Measurements from ENCODE around the gene TTC34. TPM values are rescaled to one million over a fixed set of nuclear protein-coding genes. Genes with fewer than 3 reads are reported as not detected.

Gene TTC34
- polyA plus RNA-seq, 10 donors: 0.09 to 0.58 (median 0.19) TPM

DNA sequence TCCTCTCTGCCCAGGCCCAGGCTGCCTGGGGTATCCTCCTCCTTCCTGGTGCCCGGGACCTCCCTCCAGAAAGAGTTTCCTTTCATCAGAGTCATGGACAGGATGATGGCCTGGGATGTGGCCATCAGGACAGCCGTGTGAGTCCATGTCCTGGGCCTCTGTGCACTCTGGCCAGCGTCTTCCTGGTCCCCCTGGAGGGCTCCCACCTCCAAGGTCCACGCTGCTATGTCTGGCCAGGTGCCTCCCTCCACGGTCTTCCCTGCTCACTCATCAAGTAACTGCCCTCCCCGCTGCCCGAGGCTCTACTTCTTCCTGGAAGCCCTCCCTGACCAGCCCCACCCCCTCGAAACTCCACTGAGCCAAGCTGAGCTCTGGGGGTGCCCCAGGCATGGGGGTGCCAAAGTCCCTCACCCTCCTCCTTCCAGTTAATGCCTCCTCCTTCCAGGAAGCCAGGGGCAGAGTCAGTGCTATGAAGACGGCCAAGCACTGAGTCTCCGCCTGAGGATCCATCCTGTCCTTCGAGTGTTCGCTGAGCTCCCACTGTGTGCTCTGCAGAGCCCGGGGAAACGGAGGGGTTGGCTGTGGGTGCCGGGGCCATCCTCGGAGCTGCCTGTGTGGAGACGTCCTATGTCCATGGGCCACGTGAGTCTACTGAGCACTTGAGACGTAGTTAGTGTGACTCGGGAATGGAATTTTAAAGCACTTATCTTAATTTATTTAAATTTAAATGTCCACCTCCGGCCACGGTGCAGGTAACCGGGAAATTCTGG lies 28.5 kb upstream of the TTC34 start:
- no peak for DNase-seq

DNA sequence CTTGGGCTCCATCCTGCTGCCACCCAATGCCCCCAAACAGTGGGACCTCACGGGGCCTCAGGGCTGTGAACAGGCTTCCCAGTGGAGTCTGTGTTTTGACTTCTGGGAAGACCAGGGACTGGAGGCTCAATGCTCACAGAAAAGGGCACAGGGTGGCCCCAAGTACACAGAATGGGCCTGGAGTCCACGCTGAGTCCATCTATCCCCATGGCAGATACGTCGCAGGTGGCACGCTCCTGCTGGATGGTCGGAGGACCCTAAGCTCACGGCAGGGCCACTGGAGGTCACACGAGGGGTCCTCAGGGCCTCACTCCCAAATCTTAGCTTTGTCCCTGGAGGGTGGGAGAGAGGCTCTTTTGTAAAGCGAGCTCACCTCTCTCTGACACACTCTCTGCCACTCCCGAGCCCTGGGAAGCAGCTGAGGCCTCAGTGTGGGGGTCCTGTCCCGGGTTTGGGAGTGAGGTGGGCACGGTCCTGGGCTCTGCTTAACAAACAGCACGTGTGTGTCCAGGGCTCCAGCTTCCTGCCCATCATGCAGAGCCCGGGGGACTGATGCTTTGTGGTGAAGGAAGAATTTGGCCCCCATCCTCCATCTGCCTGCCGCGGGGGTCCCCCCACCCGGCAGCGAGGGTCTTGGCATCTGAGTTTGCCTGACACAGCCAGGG lies 27.2 kb upstream of the TTC34 start:
- no peak for DNase-seq

DNA sequence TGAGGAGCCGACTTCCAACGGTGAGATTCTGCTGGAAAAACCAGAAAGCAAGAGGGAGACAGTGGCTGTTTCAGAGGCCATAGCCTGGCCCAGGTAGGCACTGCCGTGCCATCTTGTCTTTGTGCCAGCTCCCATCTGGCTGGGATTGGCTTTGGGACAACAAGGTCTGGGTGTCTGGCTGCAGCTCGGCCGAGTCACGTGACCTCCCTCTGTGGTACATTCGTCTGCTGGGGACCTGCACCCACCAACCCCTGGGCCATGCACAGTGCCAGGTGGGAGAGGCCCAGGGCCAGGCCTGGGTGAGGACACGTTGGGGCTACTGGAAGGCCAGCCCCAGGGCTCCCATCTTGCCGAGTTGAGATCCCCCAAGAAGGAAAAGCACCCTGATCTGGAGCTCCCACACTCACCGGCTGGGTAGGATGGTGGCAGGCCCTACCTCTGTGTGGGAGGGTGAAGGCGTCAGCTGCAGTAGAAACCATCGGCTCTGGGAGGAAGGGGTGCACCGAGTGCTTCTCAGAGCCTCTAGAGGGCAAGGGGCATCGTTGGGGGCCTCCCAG lies 25.3 kb upstream of the TTC34 start:
- DNase-seq: no peak

DNA sequence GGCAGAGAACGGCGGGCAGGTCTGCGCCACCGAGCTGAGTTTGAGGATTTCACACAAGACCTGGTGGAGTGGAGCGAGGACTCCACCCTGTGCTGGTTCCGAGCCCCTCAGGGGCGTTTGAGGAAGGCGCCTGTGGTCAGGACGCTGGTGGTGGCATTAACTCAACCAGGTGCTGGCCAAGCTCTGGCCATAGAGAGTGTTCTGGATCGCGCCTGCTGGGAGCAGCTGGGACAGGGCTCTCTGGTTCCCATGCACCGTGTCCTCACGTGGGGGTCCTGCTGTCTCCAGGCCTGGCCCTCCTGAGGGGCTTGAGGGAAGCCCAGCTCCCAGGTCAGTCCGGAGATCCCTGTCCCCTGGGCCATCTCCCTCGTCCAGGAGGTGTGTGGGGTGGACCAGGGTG lies 24.8 kb upstream of the TTC34 start:
- DNase-seq: no peak

DNA sequence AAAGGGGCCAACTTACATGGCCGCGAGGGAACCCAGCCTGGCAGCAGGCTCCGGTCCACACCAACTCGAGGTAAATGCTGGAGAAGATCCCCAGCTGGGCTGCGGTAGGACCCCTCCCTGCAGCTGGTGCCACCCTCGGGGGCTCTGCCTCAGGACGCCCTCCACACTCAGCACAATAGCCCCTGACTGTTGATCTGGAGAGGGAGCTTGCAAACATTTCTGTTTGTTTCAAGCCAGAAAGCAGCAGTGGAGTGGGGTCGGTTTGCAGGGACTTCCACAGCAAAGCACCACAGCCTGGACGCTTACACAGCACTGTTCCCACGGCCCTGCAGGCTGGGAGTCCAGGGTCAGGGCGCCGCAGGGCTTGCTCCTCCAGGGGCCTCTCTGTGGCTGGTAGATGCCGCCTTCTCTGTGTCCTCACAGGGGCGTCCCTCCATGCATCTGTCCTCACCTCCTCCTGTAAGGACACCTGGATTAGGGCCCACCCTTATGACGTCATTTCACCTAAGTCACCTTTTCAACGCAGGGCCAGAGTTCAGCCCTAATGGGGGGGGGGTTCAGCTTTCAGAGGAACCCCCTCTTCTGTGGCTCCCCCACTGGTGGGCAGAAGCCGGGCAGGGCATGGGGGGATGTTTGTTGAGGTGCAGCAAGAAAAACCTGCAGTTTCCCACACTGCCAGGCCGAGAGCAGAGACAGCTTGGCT lies 24.1 kb upstream of the TTC34 start:
- DNase-seq: no peak

DNA sequence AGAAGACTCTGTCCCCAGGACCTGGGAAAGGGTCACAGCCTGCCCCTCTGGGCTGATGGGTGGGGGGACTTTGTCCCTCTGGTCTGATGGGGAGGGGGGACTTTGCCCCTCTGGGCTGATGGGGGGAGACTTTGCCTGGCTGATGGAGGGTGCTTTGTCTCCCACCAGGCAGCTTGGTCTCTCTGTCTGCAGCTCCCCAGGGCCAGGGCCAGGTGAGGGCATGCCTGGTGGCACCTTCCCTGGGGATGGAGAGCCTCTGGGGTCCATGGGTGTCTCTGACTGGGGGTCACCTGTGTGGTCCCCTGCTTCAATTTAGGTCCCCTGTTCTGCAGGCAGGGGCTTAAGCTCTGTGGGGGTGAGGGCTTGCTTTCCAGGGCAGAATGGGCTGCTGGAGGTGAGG lies 23.5 kb upstream of the TTC34 start:
- no peak for DNase-seq

DNA sequence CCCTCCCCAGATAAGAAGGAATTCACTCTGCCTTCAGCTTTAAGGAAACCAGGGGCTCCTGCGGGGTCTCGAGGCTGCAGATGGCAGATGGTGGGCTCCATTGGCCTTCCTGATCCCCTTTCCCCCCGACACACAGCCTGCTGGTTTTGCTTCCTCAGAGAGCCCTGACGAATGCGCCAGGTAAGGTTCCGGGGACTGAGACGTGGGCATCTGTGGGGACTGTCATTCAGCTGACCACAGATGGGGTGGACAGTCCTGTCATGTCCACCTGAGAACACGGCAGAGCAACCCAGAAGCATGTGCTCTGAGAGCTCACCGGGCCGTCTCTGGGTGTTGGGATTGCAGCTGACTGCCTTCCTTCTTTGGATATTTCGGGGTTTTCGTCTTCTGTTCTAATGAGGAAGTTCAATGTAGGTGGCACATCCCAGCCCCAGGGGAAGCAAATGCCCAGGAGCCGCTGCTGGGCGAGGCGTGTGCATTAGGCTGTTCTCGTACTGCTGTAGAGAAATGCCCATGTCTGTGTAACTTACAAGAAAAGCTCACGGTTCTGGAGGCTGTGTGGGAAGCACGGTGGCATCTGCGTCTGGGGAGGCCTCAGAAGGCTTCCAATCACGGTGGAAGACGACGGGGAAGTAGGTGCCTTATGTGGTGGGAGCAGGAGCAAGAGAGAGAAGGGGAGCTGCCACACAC lies 22.6 kb upstream of the TTC34 start:
- DNase-seq: no peak

DNA sequence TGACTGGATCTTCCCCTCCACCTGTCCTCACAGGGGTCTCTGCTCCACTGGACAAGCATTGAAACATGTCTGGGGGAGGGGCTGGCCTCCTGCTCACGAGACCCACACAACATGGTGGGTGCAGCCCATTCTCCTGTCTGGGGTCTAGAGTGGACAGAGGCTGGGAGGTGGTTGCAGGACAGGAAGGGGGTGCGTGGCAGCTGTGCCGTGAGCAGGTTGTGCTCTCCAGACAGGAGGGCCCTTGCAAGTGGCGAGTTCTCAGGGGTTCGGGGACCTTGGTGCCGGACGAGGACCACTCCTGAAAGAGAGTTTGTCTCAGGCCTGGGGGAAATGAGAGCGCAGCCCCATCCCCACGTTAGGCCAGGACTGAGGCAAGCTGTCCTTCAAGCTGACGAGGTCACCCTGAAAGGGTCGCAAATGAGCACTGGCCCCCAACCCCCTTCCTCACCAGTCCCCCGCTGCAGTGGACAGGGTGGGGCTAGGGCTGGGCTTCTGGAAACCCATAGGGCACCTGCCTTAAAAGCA lies 21.2 kb upstream of the TTC34 start:
- no peak for DNase-seq

DNA sequence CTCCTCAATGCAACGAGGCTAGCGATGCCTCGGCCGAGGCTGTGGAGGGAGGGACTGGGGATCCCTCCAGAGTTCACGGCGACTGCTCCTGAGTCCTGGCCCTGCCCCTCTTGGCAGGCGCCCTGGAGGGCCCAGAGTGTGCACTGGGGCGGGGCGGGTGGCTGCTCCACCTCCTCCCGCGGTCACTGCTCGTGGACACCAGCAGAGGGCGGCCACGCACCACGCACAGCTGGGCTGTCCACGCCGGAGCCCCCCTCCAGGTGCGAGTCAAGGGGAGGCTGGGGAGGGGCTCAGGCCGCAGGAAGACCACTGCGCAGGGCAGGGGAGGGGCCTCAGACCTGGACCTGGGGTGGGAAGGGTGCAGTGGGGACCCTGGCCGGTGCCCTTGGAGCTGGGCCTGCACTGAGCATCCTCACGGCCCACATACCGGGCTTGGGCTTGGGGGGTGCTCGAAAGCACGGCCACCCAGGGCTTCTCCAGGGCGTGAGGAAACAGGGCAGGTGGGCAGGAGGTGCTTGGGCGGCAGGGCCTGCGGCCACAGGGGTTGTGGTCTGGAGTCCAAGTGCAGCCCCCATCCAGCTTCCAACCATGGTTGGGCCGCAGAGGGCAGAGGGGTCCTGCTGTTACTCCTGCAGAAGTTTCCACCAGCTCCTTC lies 20.6 kb upstream of the TTC34 start:
- DNase-seq: peak in 2 of 3 donors; percentile 41 to 65

DNA sequence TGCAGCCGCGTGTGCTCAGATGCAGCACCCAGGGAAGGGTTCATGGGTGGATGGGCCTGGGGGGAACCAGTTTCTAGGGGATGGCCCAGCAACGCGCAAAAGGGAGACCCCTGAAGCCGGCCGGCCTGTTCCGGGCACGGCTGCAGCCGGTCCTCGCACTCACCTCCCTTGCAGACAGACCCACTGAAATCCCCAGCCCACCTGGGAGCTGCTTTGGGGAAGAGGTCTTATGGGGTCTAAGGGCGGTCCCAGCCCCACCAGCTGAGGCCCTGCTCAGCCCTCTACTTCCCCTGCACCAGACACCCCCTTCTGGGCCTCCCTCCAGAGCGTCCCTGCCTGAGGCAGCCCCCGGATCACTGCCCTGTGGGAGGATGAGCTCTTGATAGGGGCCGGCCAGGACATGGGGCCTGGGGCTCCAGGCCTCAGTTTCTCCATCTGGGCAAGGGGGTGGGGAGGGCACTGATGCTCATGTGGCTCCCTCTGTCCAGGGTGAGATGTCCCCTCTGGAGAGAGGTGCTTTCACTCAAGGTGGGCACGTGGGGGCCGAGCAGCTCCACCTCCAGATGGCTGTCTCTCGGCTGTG lies 20.0 kb upstream of the TTC34 start:
- no peak for DNase-seq

DNA sequence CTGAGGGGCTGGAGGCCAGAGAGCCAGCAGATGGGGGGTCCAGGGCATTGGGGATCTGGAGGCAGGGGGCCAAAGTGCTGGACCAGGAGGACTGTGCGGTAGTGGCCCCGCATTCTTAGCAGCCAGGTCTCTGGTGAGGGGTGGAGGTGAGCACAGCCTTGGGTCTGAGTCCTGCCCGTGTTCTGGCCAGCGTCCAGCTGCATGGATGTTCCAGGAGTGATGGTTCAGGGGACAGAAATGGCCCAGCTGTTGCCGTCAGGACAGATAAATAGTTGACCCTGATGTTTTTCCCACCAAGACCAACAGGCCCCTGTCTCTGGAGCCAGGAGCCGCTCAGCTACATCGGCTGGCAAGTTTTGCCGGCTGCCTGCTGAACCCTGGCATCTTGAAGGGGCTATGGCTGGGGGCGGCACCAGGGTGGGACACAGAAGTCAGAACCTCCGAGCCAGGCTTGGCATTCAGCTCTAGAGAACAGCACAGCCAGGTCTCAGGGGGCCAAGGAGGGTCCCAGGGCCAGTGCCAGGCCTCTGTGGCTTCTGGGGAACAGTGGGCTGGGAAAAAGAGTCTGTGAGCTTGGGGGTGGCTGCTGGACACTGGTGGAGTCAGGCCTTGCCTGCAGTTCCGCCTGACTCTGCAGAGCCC lies 19.4 kb upstream of the TTC34 start:
- no peak for DNase-seq

DNA sequence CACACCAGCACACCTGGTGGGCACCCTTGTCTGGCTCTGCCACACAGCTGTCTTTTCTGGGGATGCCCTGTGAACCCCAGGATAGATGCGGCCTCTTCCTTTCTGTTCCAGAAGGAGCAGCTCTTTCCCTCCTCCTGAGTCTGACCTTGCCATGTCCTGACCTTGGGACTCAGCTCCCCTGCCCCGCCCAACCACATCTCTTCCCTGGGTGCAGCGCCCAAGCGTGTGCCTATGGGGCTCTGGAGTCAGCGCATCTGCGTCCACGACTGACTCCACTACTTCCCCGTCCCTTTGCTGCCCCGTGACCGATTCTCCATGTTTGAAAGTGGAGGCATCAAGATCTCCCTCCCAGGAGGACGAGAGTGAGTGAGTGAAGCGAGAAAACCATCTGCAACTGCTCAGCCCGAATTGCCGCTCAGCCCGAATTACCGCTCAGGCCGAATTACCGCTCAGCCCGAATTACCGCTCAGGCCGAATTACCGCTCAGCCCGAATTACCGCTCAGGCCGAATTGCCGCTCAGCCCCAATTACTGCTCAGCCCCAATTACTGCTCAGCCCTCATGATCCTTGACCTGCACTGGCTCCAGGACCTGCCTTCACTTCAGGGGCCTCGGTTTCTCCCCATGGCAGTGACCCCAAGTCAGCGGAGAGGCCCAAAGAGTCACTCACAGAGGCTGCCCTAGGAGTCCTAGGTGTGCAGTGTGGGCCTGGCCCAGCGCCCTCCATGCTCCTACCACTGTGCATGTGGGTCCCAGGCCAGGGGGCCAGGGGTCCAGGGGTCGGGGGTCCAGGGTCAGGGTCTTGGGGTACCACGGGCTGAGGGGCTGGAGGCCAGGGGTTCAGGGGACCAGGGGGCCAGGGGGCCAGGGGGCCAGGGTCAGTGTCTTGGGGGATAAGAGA lies 18.6 kb upstream of the TTC34 start:
- DNase-seq: no peak

DNA sequence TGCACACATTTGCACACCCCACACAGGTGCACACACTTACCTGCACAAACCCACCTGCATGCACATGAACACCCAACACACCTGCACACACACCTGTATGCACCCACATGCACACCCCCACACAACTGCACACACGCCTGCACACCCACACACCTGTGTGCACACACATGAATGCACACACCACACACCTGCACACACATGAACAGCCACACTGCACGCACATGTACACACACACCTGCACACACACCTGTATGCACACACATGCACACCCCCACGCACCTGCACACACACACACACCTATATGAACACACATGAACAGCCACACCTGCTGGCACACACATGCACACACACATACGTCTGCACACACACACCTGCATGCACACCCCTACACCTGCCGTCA lies 17.9 kb upstream of the TTC34 start:
- no peak for DNase-seq

DNA sequence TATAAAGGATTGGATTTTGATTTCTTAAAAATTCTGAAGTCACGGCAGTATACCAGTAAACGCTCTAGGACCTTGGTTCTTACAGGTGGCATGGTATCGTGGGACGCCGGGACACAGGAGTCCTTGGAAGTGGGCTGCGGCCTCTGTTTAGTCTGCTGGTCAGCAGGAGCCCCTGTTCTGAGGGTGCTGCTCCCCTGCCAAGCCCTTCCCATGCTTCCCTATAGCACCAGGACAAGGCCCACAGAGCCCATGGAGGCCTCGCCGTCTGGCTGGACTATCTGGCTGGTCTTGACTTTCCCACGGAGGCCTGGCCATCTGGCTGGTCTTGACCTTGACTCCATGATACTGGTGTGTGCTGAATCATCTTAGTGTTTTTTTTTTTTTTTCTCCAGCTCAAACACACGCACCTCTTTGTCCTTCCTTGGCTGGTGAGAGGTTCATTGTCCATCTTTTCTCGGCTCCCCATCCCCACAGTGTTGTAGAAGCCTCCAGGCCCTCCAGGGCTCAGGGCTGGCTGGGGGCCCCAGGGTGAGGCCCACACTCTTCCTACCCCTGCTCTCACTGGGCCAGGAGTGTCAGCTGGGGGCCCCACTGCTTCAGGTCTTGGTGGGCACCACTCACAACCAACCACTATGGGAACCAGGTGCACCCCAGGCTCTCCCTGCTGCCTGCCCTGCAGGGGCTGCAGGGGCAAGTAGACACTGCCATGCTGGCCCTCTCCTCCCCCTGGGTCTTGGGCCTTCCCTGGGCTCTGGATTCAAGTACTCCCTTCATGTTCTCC lies 16.5 kb upstream of the TTC34 start:
- DNase-seq: no peak

DNA sequence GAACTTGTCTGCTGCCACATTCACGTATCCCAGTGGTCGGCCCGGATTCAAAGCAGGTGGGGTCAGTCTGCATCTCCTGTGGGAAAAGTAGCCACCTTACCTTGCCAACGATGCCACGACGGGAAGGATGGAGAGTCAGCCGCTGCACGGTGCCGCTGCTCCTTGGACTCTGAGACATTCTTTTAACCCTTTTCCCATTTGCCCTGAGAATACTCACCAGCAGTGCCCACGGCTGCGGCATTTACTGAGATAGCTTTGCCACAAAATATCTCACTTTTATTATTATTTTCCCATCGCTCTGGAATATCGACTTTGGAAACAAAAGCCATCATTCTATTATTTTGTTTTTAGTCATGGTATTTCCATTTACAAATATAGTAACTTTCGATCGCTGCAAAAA lies 15.3 kb upstream of the TTC34 start:
- no peak for DNase-seq

DNA sequence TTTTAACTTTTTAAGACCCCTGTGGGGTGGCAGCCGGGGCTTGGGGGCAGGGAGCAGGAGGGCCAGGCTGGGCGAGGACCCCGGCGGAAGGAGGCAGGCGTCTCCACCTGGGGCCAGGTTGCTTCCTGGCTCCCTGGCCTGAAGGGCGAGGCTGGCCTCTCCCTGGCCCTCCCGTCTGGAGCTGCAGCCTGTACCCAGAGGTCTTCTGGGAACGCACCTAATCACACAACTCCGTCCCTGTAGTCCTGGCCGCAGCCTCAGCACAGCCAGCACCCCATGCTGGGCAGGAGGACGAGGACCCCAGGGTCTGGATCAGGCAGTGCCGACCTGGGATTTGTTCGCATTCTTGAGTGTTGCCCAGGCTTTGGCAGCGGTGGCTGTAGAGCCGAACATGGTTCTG lies 14.1 kb upstream of the TTC34 start:
- DNase-seq: no peak

DNA sequence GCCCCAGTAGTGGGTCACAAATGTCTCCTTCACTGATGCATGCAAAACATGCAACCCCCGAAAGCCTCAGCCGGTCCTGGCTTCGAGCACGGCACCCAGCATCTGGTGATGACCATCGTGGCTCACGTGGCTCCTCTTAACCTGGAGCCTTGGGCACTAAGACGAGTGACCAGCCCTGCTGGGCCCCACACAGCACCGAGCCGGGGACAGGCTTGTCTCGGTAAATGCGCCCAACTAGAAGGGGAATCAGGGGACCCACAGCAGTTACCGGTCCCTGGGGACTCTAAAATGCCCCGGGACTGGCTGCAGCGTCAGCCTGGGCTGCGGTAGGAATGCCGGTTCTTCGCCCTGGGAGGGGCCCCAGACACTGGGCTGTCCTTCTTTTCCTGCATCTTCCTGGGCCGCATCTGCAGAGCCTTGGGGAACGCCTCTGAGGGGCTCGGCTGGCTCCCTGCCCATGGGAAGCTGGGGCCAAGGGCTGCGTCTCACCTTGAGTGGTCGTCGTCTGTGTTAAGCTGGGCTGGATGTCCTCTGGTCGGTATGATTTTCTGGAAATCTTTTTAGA lies 13.1 kb upstream of the TTC34 start:
- DNase-seq: no peak
